Thyroid gland (tissue), 4 donors: ENCODE results near the gene TAF13.

Source experiments
- CTCF ChIP-seq, 6 experiments: fragments of 200-600 bp in 3 of 6; fragments of 450-650 bp in 3 of 6; sonication (generic) in 3 of 6; IDR thresholded peaks; one replicate each; pipeline ENCODE4 v1.5.1; 2016 to 2019; ENCODE audit warnings: antibody characterized with exemption in 6 of 6, mild to moderate bottlenecking in 2 of 6, inconsistent platforms in 1 of 6, moderate library complexity in 1 of 6
- POLR2A ChIP-seq, 2 donors: fragments of 450-650 bp; IDR thresholded peaks; one replicate each; pipeline ENCODE4 v1.6.1; 2017; ENCODE audit warnings: antibody characterized with exemption in 2 of 2, mild to moderate bottlenecking in 2 of 2, moderate library complexity in 1 of 2

GRCh38 chr1:109111386-109112055, 35.7 kb upstream of the TAF13 start:
- no peak for TF ChIP-seq CTCF (IDR thresholded peaks at IDR 0.05)
- TF ChIP-seq POLR2A (IDR thresholded peaks at IDR 0.05) = no peak
